ENCODE data around the gene SPINK14. TPM values are rescaled to one million over a fixed set of nuclear protein-coding genes. Genes with fewer than 3 reads are reported as not detected.

SPINK14 gene
- total and polyA plus RNA-seq, 2 donors (not counting 3 experiments of a cell fraction or from before 2014, with no cell fraction given) = not detected

- intact Hi-C loops (cut with micrococcal nuclease) = no loop called here
- TF ChIP-seq GATA2 (IDR thresholded peaks at IDR 0.05; ENCODE audit: insufficient read depth, insufficient read length, low read depth, low read length) (no peak), FOS (IDR thresholded peaks at IDR 0.05; ENCODE audit: borderline replicate concordance, insufficient read depth, low read length) (no peak), POLR2AphosphoS5 (IDR thresholded peaks at IDR 0.05; ENCODE audit: insufficient read depth, low read depth, low read length) (no peak), POLR2A (IDR thresholded peaks at IDR 0.05; ENCODE audit: low read depth, low read length) (no peak), EZH2 (IDR thresholded peaks at IDR 0.05; ENCODE audit: borderline replicate concordance, low read depth, low read length, severe bottlenecking) (no peak), JUN (IDR thresholded peaks at IDR 0.05; ENCODE audit: borderline replicate concordance, insufficient read depth, insufficient read length, low read depth) (no peak), MYC (IDR thresholded peaks at IDR 0.05; ENCODE audit: low read depth, low read length) (no peak), MAX (IDR thresholded peaks at IDR 0.05; ENCODE audit: insufficient read depth, insufficient read length) (no peak)
- TF ChIP-seq, protein P1, sequence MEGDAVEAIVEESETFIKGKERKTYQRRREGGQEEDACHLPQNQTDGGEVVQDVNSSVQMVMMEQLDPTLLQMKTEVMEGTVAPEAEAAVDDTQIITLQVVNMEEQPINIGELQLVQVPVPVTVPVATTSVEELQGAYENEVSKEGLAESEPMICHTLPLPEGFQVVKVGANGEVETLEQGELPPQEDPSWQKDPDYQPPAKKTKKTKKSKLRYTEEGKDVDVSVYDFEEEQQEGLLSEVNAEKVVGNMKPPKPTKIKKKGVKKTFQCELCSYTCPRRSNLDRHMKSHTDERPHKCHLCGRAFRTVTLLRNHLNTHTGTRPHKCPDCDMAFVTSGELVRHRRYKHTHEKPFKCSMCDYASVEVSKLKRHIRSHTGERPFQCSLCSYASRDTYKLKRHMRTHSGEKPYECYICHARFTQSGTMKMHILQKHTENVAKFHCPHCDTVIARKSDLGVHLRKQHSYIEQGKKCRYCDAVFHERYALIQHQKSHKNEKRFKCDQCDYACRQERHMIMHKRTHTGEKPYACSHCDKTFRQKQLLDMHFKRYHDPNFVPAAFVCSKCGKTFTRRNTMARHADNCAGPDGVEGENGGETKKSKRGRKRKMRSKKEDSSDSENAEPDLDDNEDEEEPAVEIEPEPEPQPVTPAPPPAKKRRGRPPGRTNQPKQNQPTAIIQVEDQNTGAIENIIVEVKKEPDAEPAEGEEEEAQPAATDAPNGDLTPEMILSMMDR (IDR thresholded peaks at IDR 0.05; ENCODE audit: extremely low read depth in 1 of 2, insufficient read depth in 1 of 2, low read depth in 1 of 2, low read length in 2 of 2) = no peak
- no peak overlapping the region for H3K4me2 ChIP-seq (ENCODE audit: insufficient read depth, low read length)
- H2AFZ ChIP-seq (ENCODE audit: low read depth, low read length) = no peak overlapping the region
- H3K36me3 ChIP-seq (ENCODE audit: control insufficient read depth in 2 of 2, extremely low read depth in 1 of 2, insufficient read depth in 2 of 2, low read length in 2 of 2) = no peaks in the 10 kb centered on the region
- BruUV-seq (replicated peaks) = no TSS peak
- POLR2A ChIA-PET = no interaction called here
- no peaks in the 10 kb centered on the region for H3K9me1 ChIP-seq (replicated peaks; ENCODE audit: control insufficient read depth, extremely low read depth, insufficient read depth, low read length)
- no peaks in the 10 kb centered on the region for H3K27me3 ChIP-seq (ENCODE audit: control insufficient read depth in 2 of 2, insufficient read depth in 2 of 2, low read length in 2 of 2)
- no peaks in the 10 kb centered on the region for H3K4me1 ChIP-seq (ENCODE audit: control insufficient read depth, extremely low read depth, insufficient read depth, low read length)
- DNase-seq (ENCODE audit: low read depth, low spot score) (no peak), FAIRE-seq (no peak)
- no peak overlapping the region for H3K4me3 ChIP-seq (replicated peaks in 1 of 3; ENCODE audit: insufficient read depth in 1 of 3, low read depth in 1 of 3, low read length in 3 of 3)
- H3K79me2 ChIP-seq (ENCODE audit: control insufficient read depth, insufficient read depth, low read length) = no peaks in the 10 kb centered on the region
- no peaks in the 10 kb centered on the region for H4K20me1 ChIP-seq (replicated peaks; ENCODE audit: control insufficient read depth, extremely low read depth, insufficient read depth, low read length)
- CTCF ChIA-PET = no interaction called here
- no peak overlapping the region for H3K9ac ChIP-seq (replicated peaks; ENCODE audit: extremely low read depth, insufficient read depth, low read length)
- dilution Hi-C loops (cut with MboI; ENCODE audit: extremely low pct_ligation_motif_present, low sequenced_read_pairs) = no loop called here
- H3K9me3 ChIP-seq (replicated peaks; ENCODE audit: control insufficient read depth, insufficient read depth, low read length) = no peaks in the 10 kb centered on the region
- H3K27ac ChIP-seq (ENCODE audit: insufficient read depth, low read depth, low read length) = no peak overlapping the region
Observed at GRCh38 chr5:148208226-148208625, 39.9 kb downstream of the SPINK14 start.
